Measurements from ENCODE around the gene DCDC2. TPM values are rescaled to one million over a fixed set of nuclear protein-coding genes. Genes with fewer than 3 reads are reported as not detected.
"Not testable (repeated sequence)": the region's sequence is repeated elsewhere in the genome, so short reads cannot be mapped to it uniquely, and the experiment has no call there.

The DCDC2 gene
- total and polyA plus RNA-seq, 3 experiments from 2014 or later: not detected

DNA sequence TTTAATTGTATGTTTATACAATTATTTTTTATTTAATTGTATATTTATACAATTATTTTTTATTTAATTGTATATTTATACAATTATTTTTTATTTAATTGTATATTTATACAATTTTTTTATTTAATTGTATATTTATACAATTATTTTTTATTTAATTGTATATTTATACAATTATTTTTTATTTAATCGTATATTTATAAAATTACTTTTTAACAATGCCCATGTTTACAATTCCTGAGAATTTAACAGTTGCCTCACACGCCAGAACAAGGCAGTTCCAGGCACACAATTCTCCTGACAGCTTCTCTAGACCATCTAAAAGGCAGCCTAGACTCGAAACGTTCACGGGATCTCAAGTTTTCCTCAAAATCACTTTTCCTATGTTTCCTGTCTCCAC, 4.5 kb upstream of the DCDC2 start:
- peaks cover 20 to 23% (median 22%) of the 10 kb centered on the region in 3 donors for H3K4me1 Mint-ChIP-seq
- H3K36me3 ChIP-seq (ENCODE audit: insufficient read depth, low read length); H3K9me3 Mint-ChIP-seq; POLR2A ChIA-PET; H3K27me3 ChIP-seq (ENCODE audit: insufficient read depth, low read length, poor library complexity, severe bottlenecking); H3K36me3 Mint-ChIP-seq; CTCF ChIA-PET; H3K4me3 Mint-ChIP-seq; H3K27ac ChIP-seq (ENCODE audit: low read depth, low read length); H3K9me3 ChIP-seq (ENCODE audit: low read length); H3K4me3 ChIP-seq (ENCODE audit: low read length); DNase-seq; H3K27ac Mint-ChIP-seq: not testable (repeated sequence)
- peaks cover 15% of the 10 kb centered on the region for H3K4me1 ChIP-seq (ENCODE audit: insufficient read depth, low read length)
- H3K27me3 Mint-ChIP-seq: peaks cover 8 to 38% of the 10 kb centered on the region in 2 donors

DNA sequence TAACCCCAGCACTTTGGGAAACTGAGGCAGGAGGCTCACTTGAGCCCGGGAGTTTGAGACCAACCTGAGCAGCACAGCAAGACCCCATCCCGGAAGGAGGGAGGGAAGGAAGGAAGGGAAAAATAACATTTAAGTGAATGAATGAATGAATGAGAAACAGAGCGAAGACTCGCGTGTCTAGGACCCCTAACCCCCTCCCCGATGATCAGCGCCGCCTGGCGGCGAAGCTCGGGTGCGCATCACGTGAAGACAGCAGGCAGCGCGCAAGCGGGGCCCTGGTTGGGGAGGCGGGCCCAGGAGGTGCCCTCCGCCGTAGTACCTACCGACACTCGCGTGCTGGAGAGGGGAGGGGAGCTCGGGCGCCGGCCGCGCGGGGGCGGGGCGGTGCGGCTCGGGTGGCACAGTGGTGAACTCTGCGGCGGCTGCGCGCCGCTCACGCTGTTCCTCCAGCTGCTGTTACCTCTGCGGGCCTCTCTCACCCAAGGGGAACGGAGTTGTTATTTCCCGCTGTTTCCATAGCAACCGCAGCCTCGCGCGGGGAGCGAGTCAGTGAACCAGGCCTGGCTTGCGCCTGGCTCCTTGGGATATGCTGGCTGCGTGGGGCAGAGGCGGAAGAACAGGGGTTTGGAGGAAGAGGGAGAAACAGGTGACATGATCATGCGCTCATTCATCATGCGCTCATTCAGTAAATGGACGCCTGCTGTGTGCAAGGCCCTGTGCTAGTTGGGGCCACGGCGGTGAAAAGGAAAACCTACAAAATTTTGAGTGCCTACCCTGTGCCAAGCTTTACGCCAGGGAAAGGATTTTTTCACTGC, 2.0 kb upstream of the DCDC2 start:
- ChIA-PET CTCF (interaction anchor here (0.7 to 0.9 kb wide), 2 partner anchors 14 to 16 kb away, joined by 3 read pairs; no protein-coding TSS in a partner anchor), POLR2A (no interaction called here)
- Histone ChIP-seq H3K4me1 (ENCODE audit: insufficient read depth, low read length) (peaks cover 15% of the 10 kb centered on the region), H3K9me3 (ENCODE audit: low read length) (no peaks in the 10 kb centered on the region), H3K27me3 (ENCODE audit: insufficient read depth, low read length, poor library complexity, severe bottlenecking) (no peaks in the 10 kb centered on the region), H3K4me3 (ENCODE audit: low read length) (peak overlapping the region; percentile 63), H3K36me3 (ENCODE audit: insufficient read depth, low read length) (no peaks in the 10 kb centered on the region), H3K27ac (ENCODE audit: low read depth, low read length) (no peak overlapping the region)
- peaks cover 23 to 36% (median 23%) of the 10 kb centered on the region in 3 donors for H3K4me1 Mint-ChIP-seq
- peaks cover 0 to 1% (median 0%) of the 10 kb centered on the region in 3 donors for H3K36me3 Mint-ChIP-seq
- peak overlapping the region in 6 of 8 donors; percentile 64 to 89 (median 78) for H3K27ac Mint-ChIP-seq
- H3K9me3 Mint-ChIP-seq: no peaks in the 10 kb centered on the region
- peak overlapping the region; percentile 50 to 83 (median 68) for H3K4me3 Mint-ChIP-seq
- H3K27me3 Mint-ChIP-seq: peaks cover 8 to 27% of the 10 kb centered on the region in 2 donors
- peak; percentile 32 to 80 (median 66) for DNase-seq

DNA sequence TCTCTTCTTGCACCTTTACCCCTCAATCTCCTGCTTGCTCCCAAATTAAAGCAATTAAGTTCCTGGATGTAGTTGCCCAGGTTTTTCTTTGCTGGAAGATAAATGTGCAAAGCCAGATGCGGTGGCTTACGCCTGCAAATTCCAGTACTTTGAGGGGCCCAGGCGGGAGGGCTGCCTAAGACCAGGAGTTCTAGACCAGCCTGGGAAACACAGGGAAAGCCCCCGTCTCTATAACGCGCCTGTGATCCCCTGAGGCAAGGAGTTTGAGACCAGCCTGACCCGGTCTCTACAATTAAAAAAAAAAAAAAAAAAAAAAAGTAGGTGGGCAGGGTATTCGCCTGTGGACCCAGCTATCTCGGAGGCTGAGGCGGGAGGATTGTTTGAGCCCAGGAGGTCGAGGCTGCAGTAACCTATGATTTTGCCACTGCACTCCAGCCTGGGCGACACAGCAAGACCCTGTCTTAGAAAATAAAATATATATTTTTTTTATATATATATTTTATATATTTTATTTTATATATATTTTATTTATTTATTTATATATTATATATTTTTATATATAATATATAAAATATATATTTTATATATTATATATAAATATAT, 461 bp upstream of the DCDC2 start:
- Mint-ChIP-seq H3K27ac (peak overlapping the region in 2 of 8 donors; percentile 37 to 68), H3K4me1 (peaks cover 23 to 36% (median 23%) of the 10 kb centered on the region in 3 donors), H3K36me3 (no peaks in the 10 kb centered on the region), H3K4me3 (peak overlapping the region; percentile 79 to 87 (median 83)), H3K9me3 (no peaks in the 10 kb centered on the region), H3K27me3 (peaks cover 2 to 17% of the 10 kb centered on the region in 2 donors)
- DNase-seq: no peak
- Histone ChIP-seq H3K27me3 (ENCODE audit: insufficient read depth, low read length, poor library complexity, severe bottlenecking) (no peaks in the 10 kb centered on the region), H3K9me3 (ENCODE audit: low read length) (no peaks in the 10 kb centered on the region), H3K4me3 (ENCODE audit: low read length) (peak overlapping the region; percentile 34), H3K4me1 (ENCODE audit: insufficient read depth, low read length) (peaks cover 15% of the 10 kb centered on the region), H3K36me3 (ENCODE audit: insufficient read depth, low read length) (no peaks in the 10 kb centered on the region), H3K27ac (ENCODE audit: low read depth, low read length) (no peak overlapping the region)
- ChIA-PET POLR2A (no interaction called here), CTCF (no interaction called here)

DNA sequence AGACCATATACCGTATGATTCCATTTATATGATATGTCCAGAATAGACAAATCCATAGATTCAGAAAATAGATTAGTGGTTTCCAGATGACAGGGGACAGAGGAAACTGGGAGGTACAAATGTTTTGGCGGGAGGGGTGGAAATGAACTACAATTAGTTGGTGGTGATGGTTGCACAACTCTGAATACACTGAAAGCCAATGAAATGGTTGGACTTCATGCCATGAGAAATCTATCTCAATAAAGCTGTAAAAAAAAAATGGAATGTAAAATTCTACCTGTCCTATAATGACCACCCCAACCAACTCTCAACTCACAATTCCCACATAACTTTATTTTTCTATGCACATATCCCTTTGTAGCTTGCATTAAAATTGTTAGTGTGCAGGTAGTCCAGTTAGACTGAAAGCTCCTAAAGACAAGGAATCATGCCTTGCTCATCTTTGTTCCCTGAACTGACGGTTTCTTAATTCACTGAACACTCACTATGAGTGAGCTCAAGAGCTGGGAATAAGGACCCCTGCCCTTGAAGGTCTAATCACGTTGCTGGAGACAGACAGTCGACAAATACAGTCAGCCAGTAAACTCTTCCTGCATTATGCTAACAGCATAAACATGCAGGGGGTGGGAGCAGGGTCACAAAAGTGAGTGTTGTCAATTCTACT, 1.4 kb downstream of the DCDC2 start:
- peak overlapping the region in 4 of 7 donors; percentile 1 to 49 (median 15) for H3K4me3 Mint-ChIP-seq
- Histone ChIP-seq H3K4me1 (ENCODE audit: insufficient read depth, low read length) (peaks cover 15% of the 10 kb centered on the region), H3K9me3 (ENCODE audit: low read length) (no peaks in the 10 kb centered on the region), H3K27ac (ENCODE audit: low read depth, low read length) (no peak overlapping the region), H3K36me3 (ENCODE audit: insufficient read depth, low read length) (no peaks in the 10 kb centered on the region), H3K4me3 (ENCODE audit: low read length) (no peak overlapping the region), H3K27me3 (ENCODE audit: insufficient read depth, low read length, poor library complexity, severe bottlenecking) (no peaks in the 10 kb centered on the region)
- H3K27ac Mint-ChIP-seq: no peak overlapping the region
- no peaks in the 10 kb centered on the region for H3K9me3 Mint-ChIP-seq
- POLR2A ChIA-PET: no interaction called here
- no peak for DNase-seq
- peaks cover 2 to 8% of the 10 kb centered on the region in 2 donors for H3K27me3 Mint-ChIP-seq
- H3K36me3 Mint-ChIP-seq: no peaks in the 10 kb centered on the region
- CTCF ChIA-PET: interaction anchor here (1.0 kb wide), 1 partner anchor 73 kb away, joined by 3 read pairs; no protein-coding TSS in a partner anchor
- peaks cover 23 to 36% (median 23%) of the 10 kb centered on the region in 3 donors for H3K4me1 Mint-ChIP-seq

DNA sequence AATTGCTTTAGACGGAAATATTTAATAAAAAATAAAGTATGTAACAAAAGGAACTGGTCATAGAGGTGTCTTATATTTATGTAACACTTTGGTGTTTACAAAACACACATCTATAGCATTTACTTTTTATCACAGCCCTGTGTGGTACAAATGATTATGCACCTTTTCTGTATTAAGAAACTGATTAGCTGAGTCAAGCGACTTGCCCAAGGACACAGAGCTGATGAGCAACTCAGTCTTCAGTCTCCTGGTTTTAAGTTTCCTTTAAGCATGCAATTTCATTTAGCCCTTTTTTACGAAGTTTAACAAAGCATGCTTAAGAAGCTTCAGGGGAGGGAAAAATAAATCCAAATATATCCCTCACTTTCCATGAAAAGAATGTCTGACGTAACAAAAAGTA, 2.5 kb downstream of the DCDC2 start:
- CTCF ChIA-PET: no interaction called here
- H3K27ac Mint-ChIP-seq: peak overlapping the region in 1 of 8 donors; percentile 64

DNA sequence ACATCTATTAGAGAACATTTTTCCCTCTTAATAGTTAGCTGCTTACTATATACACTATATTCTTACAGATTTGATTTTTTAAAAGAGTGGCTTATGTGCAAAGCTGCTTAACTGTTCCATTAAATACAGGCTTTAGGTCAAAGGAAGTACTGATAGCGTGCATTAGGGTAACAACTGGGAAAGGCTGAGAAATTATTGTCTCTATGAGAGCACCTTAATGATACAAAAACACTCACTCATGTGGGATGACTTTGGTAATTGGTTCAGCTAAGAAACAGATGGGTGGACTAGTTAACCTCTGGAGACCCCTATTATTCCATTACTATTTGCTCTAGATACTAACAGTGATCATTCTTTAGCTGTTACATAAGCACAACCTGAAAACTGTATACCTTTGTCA, 4.0 kb downstream of the DCDC2 start:
- POLR2A ChIA-PET: no interaction called here
- Mint-ChIP-seq H3K27me3 (peaks cover 2 to 19% of the 10 kb centered on the region in 2 donors), H3K9me3 (no peaks in the 10 kb centered on the region), H3K4me1 (peaks cover 9 to 22% (median 12%) of the 10 kb centered on the region in 3 donors), H3K4me3 (no peak overlapping the region), H3K27ac (no peak overlapping the region), H3K36me3 (no peaks in the 10 kb centered on the region)
- no peaks in the 10 kb centered on the region for H3K36me3 ChIP-seq (ENCODE audit: insufficient read depth, low read length)
- no peak for DNase-seq
- H3K9me3 ChIP-seq (ENCODE audit: low read length): no peaks in the 10 kb centered on the region
- CTCF ChIA-PET: no interaction called here
- no peak overlapping the region for H3K4me3 ChIP-seq (ENCODE audit: low read length)
- H3K27me3 ChIP-seq (ENCODE audit: insufficient read depth, low read length, poor library complexity, severe bottlenecking): no peaks in the 10 kb centered on the region
- peaks cover 5% of the 10 kb centered on the region for H3K4me1 ChIP-seq (ENCODE audit: insufficient read depth, low read length)
- H3K27ac ChIP-seq (ENCODE audit: low read depth, low read length): no peak overlapping the region

More for the DNA sequence above, 2.5 kb downstream of the DCDC2 start:
- H3K9me3 ChIP-seq (ENCODE audit: low read length): no peaks in the 10 kb centered on the region
- no peak overlapping the region for H3K4me3 Mint-ChIP-seq
- H3K36me3 ChIP-seq (ENCODE audit: insufficient read depth, low read length): no peaks in the 10 kb centered on the region
- H3K27me3 ChIP-seq (ENCODE audit: insufficient read depth, low read length, poor library complexity, severe bottlenecking): no peaks in the 10 kb centered on the region
- H3K9me3 Mint-ChIP-seq: no peaks in the 10 kb centered on the region
- H3K4me3 ChIP-seq (ENCODE audit: low read length): no peak overlapping the region
- no peaks in the 10 kb centered on the region for H3K36me3 Mint-ChIP-seq
- DNase-seq: no peak
- peaks cover 19 to 33% (median 19%) of the 10 kb centered on the region in 3 donors for H3K4me1 Mint-ChIP-seq
- peaks cover 9% of the 10 kb centered on the region for H3K4me1 ChIP-seq (ENCODE audit: insufficient read depth, low read length)
- POLR2A ChIA-PET: no interaction called here
- H3K27ac ChIP-seq (ENCODE audit: low read depth, low read length): no peak overlapping the region
- peaks cover 2 to 15% of the 10 kb centered on the region in 2 donors for H3K27me3 Mint-ChIP-seq

DNA sequence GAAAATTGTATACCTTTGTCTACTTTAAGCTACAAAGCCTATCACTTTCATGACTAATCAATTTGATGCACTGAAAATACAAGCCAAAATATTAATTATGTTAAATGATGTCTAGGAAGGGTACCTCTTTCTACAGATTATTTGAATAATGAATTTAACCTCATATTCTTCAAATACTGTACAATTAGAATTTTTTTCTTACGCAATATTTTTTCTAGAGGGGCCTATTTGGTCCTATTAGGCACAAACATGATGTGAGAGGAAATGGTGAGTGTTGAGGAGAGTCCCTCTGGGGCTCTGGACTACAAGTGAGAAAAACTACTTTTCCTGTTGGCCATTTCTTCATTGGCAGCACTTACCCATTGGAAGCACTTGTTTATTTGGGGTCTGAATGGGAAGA, 5.4 kb downstream of the DCDC2 start:
- Mint-ChIP-seq H3K4me3 (no peak overlapping the region), H3K36me3 (no peaks in the 10 kb centered on the region), H3K27ac (no peak overlapping the region), H3K9me3 (no peaks in the 10 kb centered on the region), H3K27me3 (peaks cover 2 to 26% of the 10 kb centered on the region in 2 donors), H3K4me1 (peaks cover under 1 to 14% (median 4%) of the 10 kb centered on the region in 3 donors)
- Histone ChIP-seq H3K36me3 (ENCODE audit: insufficient read depth, low read length) (no peaks in the 10 kb centered on the region), H3K27ac (ENCODE audit: low read depth, low read length) (no peak overlapping the region), H3K4me1 (ENCODE audit: insufficient read depth, low read length) (no peaks in the 10 kb centered on the region), H3K9me3 (ENCODE audit: low read length) (no peaks in the 10 kb centered on the region), H3K27me3 (ENCODE audit: insufficient read depth, low read length, poor library complexity, severe bottlenecking) (no peaks in the 10 kb centered on the region), H3K4me3 (ENCODE audit: low read length) (no peak overlapping the region)
- ChIA-PET CTCF (no interaction called here), POLR2A (no interaction called here)
- no peak for DNase-seq

DNA sequence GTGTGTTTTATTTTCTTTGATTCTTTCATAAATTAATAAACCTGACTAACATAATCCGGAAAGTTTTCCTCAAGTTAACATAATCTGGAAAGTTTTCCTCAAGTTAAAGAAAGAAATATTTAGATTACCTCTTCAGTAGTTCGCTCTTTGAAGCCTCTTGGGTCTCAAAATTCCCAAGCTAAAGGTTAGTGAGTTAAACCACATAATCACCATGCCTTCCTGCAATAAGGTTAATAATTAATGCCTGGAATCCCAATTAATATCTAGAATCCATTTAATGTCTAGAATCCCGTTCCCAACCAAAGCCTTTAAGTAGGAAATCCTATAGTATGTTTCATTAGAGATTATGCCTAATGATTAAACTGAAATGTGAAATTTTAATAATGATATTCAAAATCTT, 12.9 kb downstream of the DCDC2 start:
- Mint-ChIP-seq H3K27me3 (peaks cover 18 to 69% of the 10 kb centered on the region in 2 donors), H3K27ac (no peak overlapping the region), H3K4me1 (no peaks in the 10 kb centered on the region), H3K4me3 (no peak overlapping the region), H3K9me3 (no peaks in the 10 kb centered on the region), H3K36me3 (no peaks in the 10 kb centered on the region)
- ChIA-PET CTCF (no interaction called here), POLR2A (no interaction called here)
- no peaks in the 10 kb centered on the region for H3K4me1 ChIP-seq (ENCODE audit: insufficient read depth, low read length)
- no peak overlapping the region for H3K4me3 ChIP-seq (ENCODE audit: low read length)
- H3K9me3 ChIP-seq (ENCODE audit: low read length): no peaks in the 10 kb centered on the region
- no peaks in the 10 kb centered on the region for H3K36me3 ChIP-seq (ENCODE audit: insufficient read depth, low read length)
- DNase-seq: no peak
- H3K27me3 ChIP-seq (ENCODE audit: insufficient read depth, low read length, poor library complexity, severe bottlenecking): peaks cover 4% of the 10 kb centered on the region
- H3K27ac ChIP-seq (ENCODE audit: low read depth, low read length): no peak overlapping the region
